Renal cortical epithelial cell (primary cell): ENCODE measurements around the gene MSX2. TPM values are rescaled to one million over a fixed set of nuclear protein-coding genes. Genes with fewer than 3 reads are reported as not detected.

Source experiments
- DNase-seq: peaks from one replicate; pipeline ENCODE4 v3.0.0-alpha.2; 2011; ENCODE audit warnings: low read depth
- total RNA-seq: library from RNA; depleted of rRNA; stranded (reverse); fragments of >200 nt; gene quantifications from 2 replicates; pipeline ENCODE4 v1.2.3, GENCODE V29; 2014

The MSX2 gene
- total RNA-seq: 0.69 and 1.1 TPM in 2 replicates

- peak; percentile 36 for DNase-seq
These were observed at the start of gene MSX2 for GRCh38 chr5:174724484-174725260. TSS of gene MSX2 (plus strand) at chr5:174724582. CDS start at chr5:174724660, 78 bp downstream.

DNA sequence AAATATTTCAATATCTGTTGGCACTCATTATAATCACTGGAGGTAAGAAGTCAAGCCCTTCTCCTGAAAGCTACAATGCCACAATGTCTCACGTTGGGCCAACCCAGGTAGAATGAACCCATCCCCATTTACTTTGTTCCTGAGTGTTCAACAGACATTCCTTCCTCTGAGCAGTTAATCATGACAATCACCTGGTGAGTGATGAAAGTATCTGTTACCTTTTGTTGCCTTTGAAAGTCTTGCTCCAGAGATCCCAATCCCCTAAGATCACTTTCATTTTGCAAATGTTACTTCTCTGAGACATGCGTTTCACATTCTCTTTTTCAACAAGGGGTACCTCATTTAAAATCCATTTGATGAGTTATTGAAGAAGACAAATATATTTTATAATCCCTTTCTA, 49.3 kb upstream of the MSX2 start:
- DNase-seq: no peak

- no peak for DNase-seq
These were observed 48.5 kb upstream of the MSX2 start for GRCh38 chr5:174675916-174676315.

DNA sequence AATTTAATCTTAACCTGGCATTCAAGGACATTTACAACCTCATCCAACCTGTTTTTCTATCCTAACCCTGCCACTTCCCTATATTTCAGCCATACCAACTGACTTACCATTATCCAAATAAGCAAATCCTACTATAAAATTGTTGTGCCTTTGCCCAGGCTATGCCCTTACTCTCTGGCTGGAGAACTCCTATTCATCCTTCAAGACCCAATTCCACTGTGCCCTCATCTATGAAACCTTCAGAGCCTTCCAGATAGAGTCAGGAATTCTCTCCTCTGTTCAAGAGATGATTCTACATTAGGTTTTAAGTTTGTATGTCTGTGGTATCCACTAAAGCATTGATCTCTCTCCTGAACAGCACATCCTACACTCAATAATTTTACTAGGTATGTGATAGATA, 46.3 kb upstream of the MSX2 start:
- no peak for DNase-seq

GRCh38 chr5:174680901-174681565, 43.3 kb upstream of the MSX2 start:
- no peak for DNase-seq

DNA sequence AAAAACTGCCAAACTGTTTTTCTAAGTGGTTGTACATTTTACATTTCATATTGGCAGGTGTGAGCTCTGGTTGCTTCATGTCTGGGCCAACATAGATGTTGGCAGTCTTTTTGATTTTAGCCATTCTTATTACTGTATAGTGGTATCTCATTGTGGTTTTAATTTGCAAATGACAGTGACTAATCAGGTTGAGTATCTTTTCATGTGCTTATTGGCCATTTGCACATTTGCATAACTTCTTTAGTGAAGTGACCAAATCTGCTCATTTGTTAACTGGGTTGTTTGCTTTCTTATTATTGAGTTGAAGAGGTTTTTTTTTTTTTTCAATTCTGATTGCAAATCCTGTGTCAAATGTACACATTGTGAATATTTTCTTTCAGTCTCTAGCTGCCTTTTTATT, 36.9 kb upstream of the MSX2 start:
- DNase-seq: no peak

- DNase-seq: no peak
These were observed 35.7 kb upstream of the MSX2 start for GRCh38 chr5:174688441-174689354.

DNA sequence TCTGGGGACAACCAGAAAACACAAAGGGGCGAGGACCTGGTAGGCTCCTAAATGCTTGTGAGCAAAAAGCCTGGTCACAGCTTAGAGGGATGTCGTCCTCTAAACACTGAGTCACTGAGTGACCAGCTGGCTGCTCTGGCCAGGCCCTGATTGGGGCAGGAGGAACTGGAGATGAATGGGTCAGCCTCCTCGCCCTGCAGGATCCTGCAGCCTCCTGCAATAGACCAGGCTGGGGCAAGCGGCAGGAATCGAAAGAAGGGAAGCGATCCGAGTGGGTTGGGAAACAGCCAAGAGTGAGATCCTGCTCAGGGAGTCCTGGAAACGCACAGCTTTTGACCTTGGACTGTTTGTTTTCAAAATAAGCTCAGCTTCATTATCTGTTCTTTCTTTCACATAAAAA, 34.1 kb upstream of the MSX2 start:
- no peak for DNase-seq

DNA sequence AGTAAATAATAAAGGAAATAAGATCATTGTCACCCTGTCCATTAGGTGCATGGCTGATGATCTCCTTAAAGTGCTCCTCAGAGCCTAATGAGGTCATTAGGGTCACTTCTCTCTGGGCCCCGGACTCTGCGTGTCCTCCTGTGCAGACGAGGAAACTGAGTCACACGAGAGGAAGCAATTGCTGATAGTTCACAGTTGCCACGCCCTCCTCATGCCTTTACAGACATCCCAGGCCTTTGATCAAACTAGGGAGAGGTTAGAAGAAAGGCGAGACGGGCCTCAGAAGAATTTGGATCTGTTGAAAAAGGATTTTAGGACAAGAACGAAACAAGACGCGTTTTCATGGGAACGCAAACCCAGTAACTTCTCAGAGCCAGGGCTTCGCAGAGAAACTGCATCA, 32.0 kb upstream of the MSX2 start:
- no peak for DNase-seq

- no peak for DNase-seq
These were observed 31.4 kb upstream of the MSX2 start for GRCh38 chr5:174692982-174693422.

DNA sequence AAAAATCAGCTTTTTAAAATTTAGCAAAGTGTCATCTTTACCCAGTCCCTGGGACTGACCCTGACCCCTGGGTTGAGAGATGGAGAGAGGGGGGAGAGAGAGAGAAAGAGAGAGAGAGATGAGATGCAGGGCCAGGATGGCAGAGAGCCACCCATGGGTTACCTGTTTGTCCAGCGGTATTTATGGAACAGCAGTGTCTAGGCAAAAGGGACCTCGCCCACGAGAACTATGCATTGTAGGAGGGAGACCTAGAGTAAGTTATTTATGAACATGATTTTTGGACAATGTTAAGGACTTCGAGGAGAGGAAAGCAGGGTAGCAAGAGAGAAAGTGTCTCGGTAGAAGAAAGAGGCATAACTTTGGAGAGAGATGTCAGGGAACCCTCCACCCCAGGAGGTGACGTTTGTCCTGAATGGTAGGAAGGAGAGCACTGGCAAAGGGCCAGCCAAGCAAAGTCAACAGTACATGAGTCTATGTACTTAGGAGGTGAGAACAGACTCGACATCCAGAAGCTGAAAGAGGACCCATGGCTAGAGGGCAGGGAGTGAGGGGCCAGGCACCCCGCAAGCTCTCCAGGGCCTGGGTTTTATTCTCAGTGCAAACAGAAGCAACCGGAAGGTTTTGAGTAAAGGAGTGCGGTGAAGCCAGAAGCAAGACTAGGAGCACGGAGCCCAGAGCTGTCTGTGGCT, 30.5 kb upstream of the MSX2 start:
- DNase-seq: no peak

- no peak for DNase-seq
These were observed 29.8 kb upstream of the MSX2 start for GRCh38 chr5:174694611-174695010.

DNA sequence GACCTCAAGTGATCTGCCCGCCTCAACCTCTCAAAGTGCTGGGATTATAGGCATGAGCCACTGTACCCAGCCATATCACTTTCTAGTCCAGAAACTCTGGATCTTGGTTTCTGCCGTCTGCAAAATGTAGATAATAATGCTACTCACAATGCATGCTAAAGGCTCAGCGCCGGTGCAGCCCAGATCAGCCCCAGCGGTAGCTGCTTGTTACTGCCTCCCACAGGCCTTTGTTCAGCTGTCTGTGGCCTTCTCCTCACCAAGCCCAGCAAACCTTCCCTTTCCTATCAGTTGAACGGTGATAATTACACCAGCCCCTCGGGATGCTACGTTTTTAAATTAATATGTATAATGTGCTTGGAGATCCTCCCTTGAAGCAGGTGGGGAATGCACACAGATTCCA, 26.2 kb upstream of the MSX2 start:
- no peak for DNase-seq

GRCh38 chr5:174699131-174699530, 25.3 kb upstream of the MSX2 start:
- no peak for DNase-seq

GRCh38 chr5:174706997-174707572, 17.3 kb upstream of the MSX2 start:
- DNase-seq: peak; percentile 6

GRCh38 chr5:174707671-174708070, 16.7 kb upstream of the MSX2 start:
- DNase-seq: no peak

GRCh38 chr5:174708476-174709207, 15.7 kb upstream of the MSX2 start:
- DNase-seq: no peak

- no peak for DNase-seq
These were observed 9.6 kb upstream of the MSX2 start for GRCh38 chr5:174714751-174715150.

GRCh38 chr5:174715804-174716203, 8.6 kb upstream of the MSX2 start:
- DNase-seq: no peak

- DNase-seq: no peak
These were observed 6.4 kb upstream of the MSX2 start for GRCh38 chr5:174717826-174718455.
